WTC11 (cell line): ENCODE measurements around the gene MAGI2. TPM values are rescaled to one million over a fixed set of nuclear protein-coding genes. Genes with fewer than 3 reads are reported as not detected.

Experiments used
- ATAC-seq: fragments of 200-7000 bp; cut with Tn5 transposase; 2 replicates; pipeline ENCODE4 v1.10.0; 2021; ENCODE audit warnings: mild to moderate bottlenecking, moderate library complexity
- CTCF ChIA-PET: fragments of 300-600 bp; sonication (Branson Sonifier 250); formaldehyde crosslinking; loops from one replicate; lab custom pipeline; 2021; ENCODE audit warnings: antibody characterized with exemption; lab: Charles Lee
- POLR2A ChIA-PET: fragments of 350-600 bp; sonication (Branson Sonifier 250); formaldehyde crosslinking; loops from one replicate; lab custom pipeline; 2021; ENCODE audit warnings: antibody characterized with exemption; lab: Charles Lee
- DNase-seq: peaks from one replicate; pipeline ENCODE4 v3.0.0; 2021; ENCODE audit warnings: low spot score
- H3K27ac Mint-ChIP-seq: 2 replicates; pipeline ENCODE4 v1.8.0; 2021; ENCODE audit warnings: mixed read lengths
- H3K27me3 Mint-ChIP-seq: 2 replicates; pipeline ENCODE4 v1.8.0; 2021; ENCODE audit warnings: low read depth, mild to moderate bottlenecking, moderate library complexity, mixed read lengths
- H3K36me3 Mint-ChIP-seq: 2 replicates; pipeline ENCODE4 v1.8.0; 2021; ENCODE audit warnings: mixed read lengths
- H3K4me1 Mint-ChIP-seq: 2 replicates; pipeline ENCODE4 v1.8.0; 2022; ENCODE audit warnings: mixed read lengths
- H3K4me3 Mint-ChIP-seq: 2 replicates; pipeline ENCODE4 v1.8.0; 2021; ENCODE audit warnings: mild to moderate bottlenecking, moderate library complexity, mixed read lengths
- H3K9me3 Mint-ChIP-seq: 2 replicates; pipeline ENCODE4 v1.8.0; 2021; ENCODE audit warnings: mixed read lengths
- ATF1 ChIP-seq: sonication (generic); formaldehyde crosslinking; IDR thresholded peaks from 2 replicates; pipeline ENCODE4 v1.8.1; 2023; ENCODE audit warnings: mild to moderate bottlenecking, moderate library complexity, missing genetic modification reagents
- EMX1 ChIP-seq: fragments of 250-450 bp; sonication (Bioruptor Pico); IDR thresholded peaks from 2 replicates; pipeline ENCODE4 v1.8.0; 2021; ENCODE audit warnings: mild to moderate bottlenecking
- FOXK1 ChIP-seq: sonication (generic); formaldehyde crosslinking; IDR thresholded peaks from 2 replicates; pipeline ENCODE4 v1.8.0; 2022; ENCODE audit warnings: mild to moderate bottlenecking, moderate library complexity, missing genetic modification reagents
- NFATC4 ChIP-seq: fragments of 250-450 bp; sonication (Bioruptor Pico); IDR thresholded peaks from 2 replicates; pipeline ENCODE4 v1.9.0; 2021; ENCODE audit warnings: mild to moderate bottlenecking
- NR1H2 ChIP-seq: sonication (generic); formaldehyde crosslinking; IDR thresholded peaks from 2 replicates; pipeline ENCODE4 v1.9.0; 2021; ENCODE audit warnings: mild to moderate bottlenecking, moderate library complexity, missing genetic modification reagents
- OVOL2 ChIP-seq: fragments of 250-450 bp; sonication (Bioruptor Pico); IDR thresholded peaks from 2 replicates; pipeline ENCODE4 v1.9.0; 2021; ENCODE audit warnings: mild to moderate bottlenecking, borderline replicate concordance
- ZNF219 ChIP-seq: sonication (generic); formaldehyde crosslinking; IDR thresholded peaks from 2 replicates; pipeline ENCODE4 v1.8.0; 2023; ENCODE audit warnings: missing genetic modification reagents, mild to moderate bottlenecking, borderline replicate concordance
- ZNF232 ChIP-seq: sonication (generic); formaldehyde crosslinking; IDR thresholded peaks from 2 replicates; pipeline ENCODE4 v1.8.0; 2022; ENCODE audit warnings: mild to moderate bottlenecking, missing genetic modification reagents
- ZNF317 ChIP-seq: sonication (generic); formaldehyde crosslinking; IDR thresholded peaks from 2 replicates; pipeline ENCODE4 v1.8.1; 2023; ENCODE audit warnings: low read depth, mild to moderate bottlenecking, moderate library complexity, missing genetic modification reagents, borderline replicate concordance
- total RNA-seq: library from RNA; stranded (reverse); gene quantifications from 3 replicates; pipeline ENCODE4 v1.2.3, GENCODE V29; 2021
- TF ChIP-seq, protein P1 (sequence below): sonication (generic); formaldehyde crosslinking; IDR thresholded peaks from 2 replicates; pipeline ENCODE4 v1.8.0; 2022; ENCODE audit warnings: missing genetic modification reagents
- TF ChIP-seq, protein P2 (sequence below): sonication (generic); formaldehyde crosslinking; IDR thresholded peaks from 2 replicates; pipeline ENCODE4 v1.8.0; 2023; ENCODE audit warnings: missing genetic modification reagents, mild to moderate bottlenecking, borderline replicate concordance
- TF ChIP-seq, protein P3 (sequence below): fragments of 250-450 bp; sonication (Bioruptor Pico); IDR thresholded peaks from 2 replicates; pipeline ENCODE4 v1.9.0; 2021; ENCODE audit warnings: moderate library complexity, mild to moderate bottlenecking, inconsistent platforms, borderline replicate concordance
- TF ChIP-seq, protein P4 (sequence below): fragments of 250-450 bp; sonication (Bioruptor Pico); IDR thresholded peaks from 2 replicates; pipeline ENCODE4 v1.9.0; 2021; ENCODE audit warnings: mild to moderate bottlenecking
- TF ChIP-seq, protein P5 (sequence below): sonication (generic); formaldehyde crosslinking; IDR thresholded peaks from 2 replicates; pipeline ENCODE4 v1.8.0; 2023; ENCODE audit warnings: mild to moderate bottlenecking, missing genetic modification reagents

MAGI2 gene
- total RNA-seq, 1 experiment from 2014 or later = 26.6 TPM

DNA sequence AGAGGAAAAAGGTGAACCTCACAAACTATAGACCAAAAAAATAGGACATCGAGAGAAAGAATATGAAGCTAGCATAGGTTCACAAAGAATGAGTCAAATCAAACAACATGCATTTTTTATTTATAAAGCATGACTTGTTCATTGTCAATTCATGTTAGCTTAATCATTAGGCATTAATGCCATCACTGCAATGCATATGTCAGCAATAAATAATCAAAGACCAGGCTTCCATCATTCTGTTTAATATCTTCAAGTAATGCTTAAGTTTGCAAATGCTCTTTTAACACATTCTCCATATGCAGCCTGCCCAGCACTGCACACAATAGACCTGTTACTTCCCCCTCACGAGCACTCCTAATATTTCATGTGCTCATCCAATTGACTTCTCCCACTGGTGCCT is 8.9 kb upstream of the MAGI2 start (continued):
- TF ChIP-seq, protein P1, sequence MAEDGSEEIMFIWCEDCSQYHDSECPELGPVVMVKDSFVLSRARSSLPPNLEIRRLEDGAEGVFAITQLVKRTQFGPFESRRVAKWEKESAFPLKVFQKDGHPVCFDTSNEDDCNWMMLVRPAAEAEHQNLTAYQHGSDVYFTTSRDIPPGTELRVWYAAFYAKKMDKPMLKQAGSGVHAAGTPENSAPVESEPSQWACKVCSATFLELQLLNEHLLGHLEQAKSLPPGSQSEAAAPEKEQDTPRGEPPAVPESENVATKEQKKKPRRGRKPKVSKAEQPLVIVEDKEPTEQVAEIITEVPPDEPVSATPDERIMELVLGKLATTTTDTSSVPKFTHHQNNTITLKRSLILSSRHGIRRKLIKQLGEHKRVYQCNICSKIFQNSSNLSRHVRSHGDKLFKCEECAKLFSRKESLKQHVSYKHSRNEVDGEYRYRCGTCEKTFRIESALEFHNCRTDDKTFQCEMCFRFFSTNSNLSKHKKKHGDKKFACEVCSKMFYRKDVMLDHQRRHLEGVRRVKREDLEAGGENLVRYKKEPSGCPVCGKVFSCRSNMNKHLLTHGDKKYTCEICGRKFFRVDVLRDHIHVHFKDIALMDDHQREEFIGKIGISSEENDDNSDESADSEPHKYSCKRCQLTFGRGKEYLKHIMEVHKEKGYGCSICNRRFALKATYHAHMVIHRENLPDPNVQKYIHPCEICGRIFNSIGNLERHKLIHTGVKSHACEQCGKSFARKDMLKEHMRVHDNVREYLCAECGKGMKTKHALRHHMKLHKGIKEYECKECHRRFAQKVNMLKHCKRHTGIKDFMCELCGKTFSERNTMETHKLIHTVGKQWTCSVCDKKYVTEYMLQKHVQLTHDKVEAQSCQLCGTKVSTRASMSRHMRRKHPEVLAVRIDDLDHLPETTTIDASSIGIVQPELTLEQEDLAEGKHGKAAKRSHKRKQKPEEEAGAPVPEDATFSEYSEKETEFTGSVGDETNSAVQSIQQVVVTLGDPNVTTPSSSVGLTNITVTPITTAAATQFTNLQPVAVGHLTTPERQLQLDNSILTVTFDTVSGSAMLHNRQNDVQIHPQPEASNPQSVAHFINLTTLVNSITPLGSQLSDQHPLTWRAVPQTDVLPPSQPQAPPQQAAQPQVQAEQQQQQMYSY (CRISPR knock-in tag) = no peak
- no peak for TF ChIP-seq ZNF317 (CRISPR knock-in tag)
- no peak for TF ChIP-seq NR1H2 (CRISPR knock-in tag)
- TF ChIP-seq, protein P2, sequence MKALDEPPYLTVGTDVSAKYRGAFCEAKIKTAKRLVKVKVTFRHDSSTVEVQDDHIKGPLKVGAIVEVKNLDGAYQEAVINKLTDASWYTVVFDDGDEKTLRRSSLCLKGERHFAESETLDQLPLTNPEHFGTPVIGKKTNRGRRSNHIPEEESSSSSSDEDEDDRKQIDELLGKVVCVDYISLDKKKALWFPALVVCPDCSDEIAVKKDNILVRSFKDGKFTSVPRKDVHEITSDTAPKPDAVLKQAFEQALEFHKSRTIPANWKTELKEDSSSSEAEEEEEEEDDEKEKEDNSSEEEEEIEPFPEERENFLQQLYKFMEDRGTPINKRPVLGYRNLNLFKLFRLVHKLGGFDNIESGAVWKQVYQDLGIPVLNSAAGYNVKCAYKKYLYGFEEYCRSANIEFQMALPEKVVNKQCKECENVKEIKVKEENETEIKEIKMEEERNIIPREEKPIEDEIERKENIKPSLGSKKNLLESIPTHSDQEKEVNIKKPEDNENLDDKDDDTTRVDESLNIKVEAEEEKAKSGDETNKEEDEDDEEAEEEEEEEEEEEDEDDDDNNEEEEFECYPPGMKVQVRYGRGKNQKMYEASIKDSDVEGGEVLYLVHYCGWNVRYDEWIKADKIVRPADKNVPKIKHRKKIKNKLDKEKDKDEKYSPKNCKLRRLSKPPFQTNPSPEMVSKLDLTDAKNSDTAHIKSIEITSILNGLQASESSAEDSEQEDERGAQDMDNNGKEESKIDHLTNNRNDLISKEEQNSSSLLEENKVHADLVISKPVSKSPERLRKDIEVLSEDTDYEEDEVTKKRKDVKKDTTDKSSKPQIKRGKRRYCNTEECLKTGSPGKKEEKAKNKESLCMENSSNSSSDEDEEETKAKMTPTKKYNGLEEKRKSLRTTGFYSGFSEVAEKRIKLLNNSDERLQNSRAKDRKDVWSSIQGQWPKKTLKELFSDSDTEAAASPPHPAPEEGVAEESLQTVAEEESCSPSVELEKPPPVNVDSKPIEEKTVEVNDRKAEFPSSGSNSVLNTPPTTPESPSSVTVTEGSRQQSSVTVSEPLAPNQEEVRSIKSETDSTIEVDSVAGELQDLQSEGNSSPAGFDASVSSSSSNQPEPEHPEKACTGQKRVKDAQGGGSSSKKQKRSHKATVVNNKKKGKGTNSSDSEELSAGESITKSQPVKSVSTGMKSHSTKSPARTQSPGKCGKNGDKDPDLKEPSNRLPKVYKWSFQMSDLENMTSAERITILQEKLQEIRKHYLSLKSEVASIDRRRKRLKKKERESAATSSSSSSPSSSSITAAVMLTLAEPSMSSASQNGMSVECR (CRISPR knock-in tag) = no peak
- TF ChIP-seq, protein P3, sequence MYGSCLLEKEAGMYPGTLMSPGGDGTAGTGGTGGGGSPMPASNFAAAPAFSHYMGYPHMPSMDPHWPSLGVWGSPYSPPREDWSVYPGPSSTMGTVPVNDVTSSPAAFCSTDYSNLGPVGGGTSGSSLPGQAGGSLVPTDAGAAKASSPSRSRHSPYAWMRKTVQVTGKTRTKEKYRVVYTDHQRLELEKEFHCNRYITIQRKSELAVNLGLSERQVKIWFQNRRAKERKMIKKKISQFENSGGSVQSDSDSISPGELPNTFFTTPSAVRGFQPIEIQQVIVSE (CRISPR knock-in tag) = no peak

DNA sequence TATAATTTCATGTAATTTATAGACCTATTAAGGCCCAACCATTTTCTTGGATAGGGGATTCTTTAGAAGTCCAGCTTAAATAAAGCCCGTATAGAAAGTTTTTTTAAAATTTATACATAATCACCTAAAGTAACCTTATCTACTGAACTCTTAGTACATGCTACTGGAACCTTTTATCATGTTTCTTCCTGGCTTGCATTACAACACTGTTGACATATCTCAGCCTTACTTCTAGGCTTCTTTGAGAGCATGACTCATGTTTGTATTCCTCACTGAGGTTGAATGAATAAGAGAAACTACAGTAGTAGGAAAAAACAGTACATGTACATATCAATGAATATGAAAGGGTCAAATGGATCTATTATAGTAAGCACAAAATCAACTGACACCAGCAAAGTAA is 8.2 kb upstream of the MAGI2 start:
- CTCF ChIA-PET = no interaction called here
- Mint-ChIP-seq H3K27ac (no peak overlapping the region), H3K4me3 (no peak overlapping the region), H3K9me3 (no peaks in the 10 kb centered on the region), H3K36me3 (no peaks in the 10 kb centered on the region), H3K4me1 (no peaks in the 10 kb centered on the region), H3K27me3 (peaks cover 22% of the 10 kb centered on the region)
- POLR2A ChIA-PET = no interaction called here
- TF ChIP-seq, protein P4, sequence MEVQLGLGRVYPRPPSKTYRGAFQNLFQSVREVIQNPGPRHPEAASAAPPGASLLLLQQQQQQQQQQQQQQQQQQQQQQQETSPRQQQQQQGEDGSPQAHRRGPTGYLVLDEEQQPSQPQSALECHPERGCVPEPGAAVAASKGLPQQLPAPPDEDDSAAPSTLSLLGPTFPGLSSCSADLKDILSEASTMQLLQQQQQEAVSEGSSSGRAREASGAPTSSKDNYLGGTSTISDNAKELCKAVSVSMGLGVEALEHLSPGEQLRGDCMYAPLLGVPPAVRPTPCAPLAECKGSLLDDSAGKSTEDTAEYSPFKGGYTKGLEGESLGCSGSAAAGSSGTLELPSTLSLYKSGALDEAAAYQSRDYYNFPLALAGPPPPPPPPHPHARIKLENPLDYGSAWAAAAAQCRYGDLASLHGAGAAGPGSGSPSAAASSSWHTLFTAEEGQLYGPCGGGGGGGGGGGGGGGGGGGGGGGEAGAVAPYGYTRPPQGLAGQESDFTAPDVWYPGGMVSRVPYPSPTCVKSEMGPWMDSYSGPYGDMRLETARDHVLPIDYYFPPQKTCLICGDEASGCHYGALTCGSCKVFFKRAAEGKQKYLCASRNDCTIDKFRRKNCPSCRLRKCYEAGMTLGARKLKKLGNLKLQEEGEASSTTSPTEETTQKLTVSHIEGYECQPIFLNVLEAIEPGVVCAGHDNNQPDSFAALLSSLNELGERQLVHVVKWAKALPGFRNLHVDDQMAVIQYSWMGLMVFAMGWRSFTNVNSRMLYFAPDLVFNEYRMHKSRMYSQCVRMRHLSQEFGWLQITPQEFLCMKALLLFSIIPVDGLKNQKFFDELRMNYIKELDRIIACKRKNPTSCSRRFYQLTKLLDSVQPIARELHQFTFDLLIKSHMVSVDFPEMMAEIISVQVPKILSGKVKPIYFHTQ (CRISPR knock-in tag) = no peak
- TF ChIP-seq, protein P5, sequence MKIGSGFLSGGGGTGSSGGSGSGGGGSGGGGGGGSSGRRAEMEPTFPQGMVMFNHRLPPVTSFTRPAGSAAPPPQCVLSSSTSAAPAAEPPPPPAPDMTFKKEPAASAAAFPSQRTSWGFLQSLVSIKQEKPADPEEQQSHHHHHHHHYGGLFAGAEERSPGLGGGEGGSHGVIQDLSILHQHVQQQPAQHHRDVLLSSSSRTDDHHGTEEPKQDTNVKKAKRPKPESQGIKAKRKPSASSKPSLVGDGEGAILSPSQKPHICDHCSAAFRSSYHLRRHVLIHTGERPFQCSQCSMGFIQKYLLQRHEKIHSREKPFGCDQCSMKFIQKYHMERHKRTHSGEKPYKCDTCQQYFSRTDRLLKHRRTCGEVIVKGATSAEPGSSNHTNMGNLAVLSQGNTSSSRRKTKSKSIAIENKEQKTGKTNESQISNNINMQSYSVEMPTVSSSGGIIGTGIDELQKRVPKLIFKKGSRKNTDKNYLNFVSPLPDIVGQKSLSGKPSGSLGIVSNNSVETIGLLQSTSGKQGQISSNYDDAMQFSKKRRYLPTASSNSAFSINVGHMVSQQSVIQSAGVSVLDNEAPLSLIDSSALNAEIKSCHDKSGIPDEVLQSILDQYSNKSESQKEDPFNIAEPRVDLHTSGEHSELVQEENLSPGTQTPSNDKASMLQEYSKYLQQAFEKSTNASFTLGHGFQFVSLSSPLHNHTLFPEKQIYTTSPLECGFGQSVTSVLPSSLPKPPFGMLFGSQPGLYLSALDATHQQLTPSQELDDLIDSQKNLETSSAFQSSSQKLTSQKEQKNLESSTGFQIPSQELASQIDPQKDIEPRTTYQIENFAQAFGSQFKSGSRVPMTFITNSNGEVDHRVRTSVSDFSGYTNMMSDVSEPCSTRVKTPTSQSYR (CRISPR knock-in tag) = no peak
- no peak for TF ChIP-seq ZNF232 (CRISPR knock-in tag)
- no peak for TF ChIP-seq EMX1
- no peak for TF ChIP-seq OVOL2
- TF ChIP-seq ZNF219 (CRISPR knock-in tag) = no peak
- no peak for TF ChIP-seq NFATC4 (CRISPR knock-in tag)
- no peak for TF ChIP-seq ATF1
- TF ChIP-seq FOXK1 (CRISPR knock-in tag) = no peak
- DNase-seq (no peak), ATAC-seq (no peak)
